Adipose tissue (tissue), 3 donors: ENCODE results near the gene C2orf74. TPM values are rescaled to one million over a fixed set of nuclear protein-coding genes. Genes with fewer than 3 reads are reported as not detected.
"Not testable (repeated sequence)": the region's sequence is repeated elsewhere in the genome, so short reads cannot be mapped to it uniquely, and the experiment has no call there.

Source experiments
- H3K27ac ChIP-seq: one replicate; pipeline ENCODE4 v1.5.1; 2013; ENCODE audit warnings: low read depth, low read length
- WGBS, 3 donors: extraction: QIAGEN DNeasy Blood & Tissue Kit; methylation state at CpG; one replicate each; pipeline ENCODE4 v1.1.7; 2013; 5-methylcytosine and 5-hydroxymethylcytosine counted together
- polyA plus RNA-seq, 3 donors: library from polyadenylated mRNA; stranded (reverse); fragments of 200-250 nt; gene quantifications; one replicate each; pipeline ENCODE4 v1.2.3, GENCODE V29; 2013
- donor health status: healthy with polysubstance abuse.
- donor health status: Bipolar disorder and iron deficiency.
- donor health status: healthy.

Gene C2orf74
- polyA plus RNA-seq, 3 donors, result 11.4 to 33.6 (median 15.2) TPM

GRCh38 chr2:61165082-61165481, 3.1 kb downstream of the C2orf74 start:
- 94 to 95% (median 94%) methylated on average over 6 to 7 of the region's 7 CpGs for WGBS, 3 donors
- H3K27ac ChIP-seq, result not testable (repeated sequence)

DNA sequence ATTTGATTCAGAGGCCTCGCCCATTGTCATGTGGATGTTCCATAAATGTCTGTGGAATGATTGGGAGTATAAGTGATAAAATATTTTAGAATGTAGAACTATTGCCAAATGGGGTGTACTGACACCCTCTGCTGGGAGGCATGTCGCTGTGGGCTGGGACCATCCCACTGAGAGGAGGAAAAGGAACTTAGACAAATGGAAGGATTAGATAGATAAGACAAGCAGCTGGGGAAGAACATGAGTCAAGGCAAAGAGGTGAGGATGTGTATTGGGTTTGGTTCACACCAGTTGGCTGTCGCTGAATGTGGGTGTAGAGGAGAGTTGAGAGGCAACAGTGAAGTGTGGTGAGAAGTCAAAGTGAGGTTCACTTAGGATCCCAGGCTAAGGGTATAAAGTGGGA, 4.0 kb downstream of the C2orf74 start:
- H3K27ac ChIP-seq, result no peak overlapping the region
- WGBS, 3 donors, result 69 to 95% (median 85%) methylated on average over 3 of the region's 3 CpGs

DNA sequence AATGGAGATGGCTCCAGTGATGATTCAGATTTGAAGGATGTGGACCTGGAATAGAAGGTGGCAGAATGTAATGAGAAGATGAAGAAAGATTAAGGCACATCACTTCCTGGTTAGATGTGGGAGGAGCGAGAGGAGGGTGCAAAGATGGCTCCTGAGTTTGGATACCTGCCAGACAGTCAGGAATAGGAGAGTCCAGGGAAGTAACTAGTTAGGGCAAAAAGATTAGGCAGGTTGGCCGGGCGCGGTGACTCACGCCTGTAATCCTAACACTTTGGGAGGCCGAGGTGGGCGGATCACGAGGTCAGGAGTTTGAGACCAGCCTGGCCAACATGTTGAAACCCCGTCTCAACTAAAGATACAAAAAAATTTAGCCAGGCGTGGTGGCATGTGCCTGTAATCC, 5.6 kb downstream of the C2orf74 start:
- no peak overlapping the region for H3K27ac ChIP-seq
- WGBS, 3 donors, result 96 to 97% (median 97%) methylated on average over 10 of the region's 10 CpGs

GRCh38 chr2:61172671-61173070, 10.7 kb downstream of the C2orf74 start:
- H3K27ac ChIP-seq, result no peak overlapping the region
- WGBS, 3 donors, result 68 to 86% (median 78%) methylated on average over 1 of the region's 1 CpG

- H3K27ac ChIP-seq, result no peak overlapping the region
- WGBS, 3 donors, result 72 to 82% (median 73%) methylated on average over 4 of the region's 4 CpGs
Observed at GRCh38 chr2:61173116-61173515, 11.1 kb downstream of the C2orf74 start.

- no peak overlapping the region for H3K27ac ChIP-seq
- WGBS, 3 donors, result 80 to 91% (median 88%) methylated on average over 8 of the region's 8 CpGs
Observed at GRCh38 chr2:61175036-61175435, 13.0 kb downstream of the C2orf74 start.

- 1% methylated on average over 56 to 111 of the region's 111 CpGs for WGBS, 3 donors
- H3K27ac ChIP-seq, result peak overlapping the region; percentile 93
Observed at GRCh38 chr2:61176755-61177726, 15.1 kb downstream of the C2orf74 start.

- 12 to 18% (median 14%) methylated on average over 37 to 45 of the region's 45 CpGs for WGBS, 3 donors
- peak overlapping the region; percentile 93 for H3K27ac ChIP-seq
Observed at GRCh38 chr2:61177727-61178549, 15.9 kb downstream of the C2orf74 start.

DNA sequence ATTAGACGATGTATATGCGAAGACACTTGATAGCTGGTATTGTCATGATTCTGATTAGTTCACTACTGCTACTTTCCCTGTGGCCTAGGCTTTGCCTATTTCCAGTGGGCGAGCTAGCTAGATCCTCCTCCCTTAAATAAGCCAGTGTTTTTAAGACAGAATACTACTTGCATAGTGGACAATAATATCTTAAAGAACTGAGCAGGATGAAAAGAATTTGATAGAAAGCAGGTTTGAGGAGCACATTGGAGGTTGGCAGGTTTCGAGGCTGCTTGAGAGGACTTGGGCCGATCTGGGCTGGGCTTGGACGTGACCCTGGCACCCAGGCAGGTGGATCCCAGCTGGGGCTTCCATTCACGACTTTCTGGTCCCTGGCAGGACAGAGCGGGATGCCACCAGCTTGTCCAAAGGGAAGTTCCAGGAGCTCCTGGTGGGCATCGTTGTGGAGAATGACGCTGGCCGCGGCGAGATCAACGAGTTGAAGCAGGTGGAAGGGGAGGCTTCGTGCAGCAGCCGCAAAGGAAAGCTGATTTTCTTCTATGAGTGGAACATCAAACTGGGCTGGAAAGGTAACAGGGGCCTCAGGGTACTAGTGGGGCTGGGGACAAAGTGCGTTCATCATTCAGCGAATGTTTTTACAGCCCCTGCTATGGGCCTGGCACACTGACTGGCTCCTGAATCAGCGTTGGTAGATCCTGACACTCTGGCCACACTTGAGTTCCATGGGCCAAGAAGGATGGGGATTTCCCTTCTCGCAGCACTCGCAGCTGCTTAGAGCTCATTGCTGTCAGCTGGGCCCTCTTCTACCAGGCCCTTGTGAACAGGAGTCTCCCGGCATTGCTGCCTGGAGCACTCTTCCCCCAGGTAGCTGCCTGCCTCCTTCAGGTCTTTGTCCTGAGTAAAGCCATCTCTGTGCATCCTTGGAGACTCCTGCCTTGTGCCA, 16.9 kb downstream of the C2orf74 start:
- WGBS, 3 donors, result 81 to 91% (median 87%) methylated on average over 22 of the region's 22 CpGs
- H3K27ac ChIP-seq, result no peak overlapping the region

DNA sequence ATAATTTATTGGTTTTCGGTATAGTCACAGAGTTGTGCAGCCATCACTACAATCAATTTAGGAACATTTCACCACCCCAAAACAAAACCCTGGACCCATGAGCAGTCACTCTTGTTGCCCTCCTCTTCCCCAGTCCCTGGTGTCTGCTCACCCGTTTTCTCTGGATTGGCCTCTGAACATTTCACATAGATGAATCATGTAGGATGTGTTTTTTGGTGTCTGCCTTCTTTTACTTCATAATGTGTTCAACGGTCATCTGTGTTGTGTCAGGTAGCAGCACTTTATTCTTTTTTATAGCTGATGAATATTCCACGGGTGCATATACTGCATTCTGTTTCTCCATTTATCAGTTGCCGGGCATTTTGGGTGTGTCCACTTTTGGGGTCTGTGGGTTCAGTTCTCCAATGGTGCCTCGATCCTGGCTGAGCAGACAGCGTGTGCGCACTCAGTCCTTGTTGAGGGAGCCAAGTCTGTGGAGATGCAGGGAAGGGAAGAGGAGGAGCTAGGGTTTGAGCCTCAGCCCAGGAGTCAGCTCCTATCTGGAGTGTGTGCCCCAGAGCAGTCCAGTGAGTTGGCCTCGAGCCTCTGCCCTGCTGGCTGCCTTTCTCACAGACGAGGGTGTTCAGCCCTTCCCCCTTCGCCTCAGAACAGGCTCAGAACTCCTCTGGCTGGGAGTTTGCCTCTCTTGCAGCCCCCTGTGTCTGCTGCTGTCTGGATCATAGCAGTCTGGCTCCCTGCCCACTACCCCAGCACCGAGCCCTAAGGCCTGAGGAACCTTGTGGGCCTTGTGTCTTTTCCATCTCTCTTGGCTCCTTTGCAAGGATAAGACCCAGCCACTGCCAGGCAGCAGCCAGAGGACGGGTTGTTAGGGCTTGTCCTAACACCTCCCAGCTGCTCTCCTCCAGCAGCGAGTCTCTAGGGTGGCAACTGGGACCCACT, 18.0 kb downstream of the C2orf74 start:
- WGBS, 3 donors, result 38 to 57% (median 52%) methylated on average over 14 of the region's 14 CpGs
- H3K27ac ChIP-seq, result no peak overlapping the region

GRCh38 chr2:61180686-61181085, 18.7 kb downstream of the C2orf74 start:
- 80 to 90% (median 83%) methylated on average over 6 of the region's 6 CpGs for WGBS, 3 donors
- H3K27ac ChIP-seq, result no peak overlapping the region

GRCh38 chr2:61181382-61182058, 19.5 kb downstream of the C2orf74 start:
- WGBS, 3 donors, result 61 to 72% (median 64%) methylated on average over 10 of the region's 10 CpGs
- no peak overlapping the region for H3K27ac ChIP-seq

- 71 to 84% (median 76%) methylated on average over 6 of the region's 6 CpGs for WGBS, 3 donors
Observed at GRCh38 chr2:61182059-61182383, 20.0 kb downstream of the C2orf74 start.

GRCh38 chr2:61183795-61184194, 21.8 kb downstream of the C2orf74 start:
- H3K27ac ChIP-seq, result no peak overlapping the region
- 94 to 97% (median 96%) methylated on average over 3 of the region's 3 CpGs for WGBS, 3 donors

More at GRCh38 chr2:61182059-61182383, 20.0 kb downstream of the C2orf74 start:
- H3K27ac ChIP-seq, result no peak overlapping the region

GRCh38 chr2:61184263-61184662, 22.3 kb downstream of the C2orf74 start:
- WGBS, 3 donors, result 91 to 93% (median 91%) methylated on average over 3 of the region's 3 CpGs
- no peak overlapping the region for H3K27ac ChIP-seq

GRCh38 chr2:61185231-61185728, 23.3 kb downstream of the C2orf74 start:
- H3K27ac ChIP-seq, result no peak overlapping the region

- H3K27ac ChIP-seq, result no peak overlapping the region
- WGBS, 3 donors, result 57 to 82% (median 76%) methylated on average over 4 of the region's 4 CpGs
Observed at GRCh38 chr2:61187085-61187484, 25.1 kb downstream of the C2orf74 start.
